Mammary epithelial cell (primary cell): Measurements from ENCODE around the gene ATP8A2.

Experiments
- EZH2 ChIP-seq: IDR thresholded peaks from 2 replicates; pipeline ENCODE4 v1.6.1; 2012; ENCODE audit warnings: low read length, inconsistent platforms, borderline replicate concordance
- TF ChIP-seq, protein P1 (sequence below), 2 donors: IDR thresholded peaks in 1 of 2; conservative IDR thresholded peaks in 1 of 2; 2 replicates each; pipeline ENCODE4 v1.5.1; 2011 to 2012; ENCODE audit warnings: inconsistent platforms in 2 of 2, low read length in 2 of 2, mild to moderate bottlenecking in 2 of 2, control low read depth in 1 of 2, low read depth in 1 of 2; ENCODE audit not compliant: insufficient read depth in 1 of 2; ENCODE audit errors: extremely low read depth in 1 of 2

DNA sequence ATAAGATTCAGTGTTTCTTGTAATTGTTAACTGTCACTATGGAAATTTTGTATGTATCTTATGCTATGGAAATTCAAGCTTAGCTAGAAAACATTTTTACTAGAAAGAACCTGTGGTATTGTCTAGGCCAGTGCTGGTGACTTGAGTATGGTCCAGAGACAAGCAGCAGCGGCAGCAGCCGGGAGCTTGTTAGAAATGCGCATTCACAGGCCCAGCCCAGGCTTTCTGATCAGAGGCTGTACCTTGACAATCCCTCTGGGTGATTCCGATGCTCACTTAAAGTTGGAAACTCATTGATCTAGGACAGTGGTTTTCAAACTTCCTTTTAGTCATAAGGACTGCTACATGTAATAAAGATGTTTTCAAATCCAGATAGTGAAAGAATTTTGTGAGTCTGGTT, 392.6 kb downstream of the ATP8A2 start:
- TF ChIP-seq, protein P1, sequence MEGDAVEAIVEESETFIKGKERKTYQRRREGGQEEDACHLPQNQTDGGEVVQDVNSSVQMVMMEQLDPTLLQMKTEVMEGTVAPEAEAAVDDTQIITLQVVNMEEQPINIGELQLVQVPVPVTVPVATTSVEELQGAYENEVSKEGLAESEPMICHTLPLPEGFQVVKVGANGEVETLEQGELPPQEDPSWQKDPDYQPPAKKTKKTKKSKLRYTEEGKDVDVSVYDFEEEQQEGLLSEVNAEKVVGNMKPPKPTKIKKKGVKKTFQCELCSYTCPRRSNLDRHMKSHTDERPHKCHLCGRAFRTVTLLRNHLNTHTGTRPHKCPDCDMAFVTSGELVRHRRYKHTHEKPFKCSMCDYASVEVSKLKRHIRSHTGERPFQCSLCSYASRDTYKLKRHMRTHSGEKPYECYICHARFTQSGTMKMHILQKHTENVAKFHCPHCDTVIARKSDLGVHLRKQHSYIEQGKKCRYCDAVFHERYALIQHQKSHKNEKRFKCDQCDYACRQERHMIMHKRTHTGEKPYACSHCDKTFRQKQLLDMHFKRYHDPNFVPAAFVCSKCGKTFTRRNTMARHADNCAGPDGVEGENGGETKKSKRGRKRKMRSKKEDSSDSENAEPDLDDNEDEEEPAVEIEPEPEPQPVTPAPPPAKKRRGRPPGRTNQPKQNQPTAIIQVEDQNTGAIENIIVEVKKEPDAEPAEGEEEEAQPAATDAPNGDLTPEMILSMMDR (conservative IDR thresholded peaks at IDR 0.05 in 1 of 2, IDR thresholded peaks at IDR 0.05 in 1 of 2; ENCODE audit: extremely low read depth in 1 of 2, insufficient read depth in 1 of 2, low read depth in 1 of 2, low read length in 2 of 2), result no peak
- TF ChIP-seq EZH2, result no peak
